Upper lobe of left lung (tissue), 4 donors: ENCODE data around the gene CABLES2.

Experiments
- POLR2A ChIP-seq, 4 donors: fragments of 450-650 bp; IDR thresholded peaks; one replicate each; pipeline ENCODE4 v1.5.1; 2016 to 2017; ENCODE audit warnings: antibody characterized with exemption in 4 of 4, mild to moderate bottlenecking in 2 of 4
- POLR2AphosphoS5 ChIP-seq, 2 donors: sonication (generic); formaldehyde crosslinking; IDR thresholded peaks; one replicate each; pipeline ENCODE4 v1.5.1; 2017; ENCODE audit warnings: antibody characterized with exemption in 2 of 2
- TF ChIP-seq, protein P1 (sequence below), 6 experiments: fragments of 450-650 bp in 4 of 6; fragments of 200-600 bp in 2 of 6; sonication (generic) in 2 of 6; IDR thresholded peaks; one replicate each; pipeline ENCODE4 v1.5.1; 2016 to 2019; ENCODE audit warnings: antibody characterized with exemption in 6 of 6

DNA sequence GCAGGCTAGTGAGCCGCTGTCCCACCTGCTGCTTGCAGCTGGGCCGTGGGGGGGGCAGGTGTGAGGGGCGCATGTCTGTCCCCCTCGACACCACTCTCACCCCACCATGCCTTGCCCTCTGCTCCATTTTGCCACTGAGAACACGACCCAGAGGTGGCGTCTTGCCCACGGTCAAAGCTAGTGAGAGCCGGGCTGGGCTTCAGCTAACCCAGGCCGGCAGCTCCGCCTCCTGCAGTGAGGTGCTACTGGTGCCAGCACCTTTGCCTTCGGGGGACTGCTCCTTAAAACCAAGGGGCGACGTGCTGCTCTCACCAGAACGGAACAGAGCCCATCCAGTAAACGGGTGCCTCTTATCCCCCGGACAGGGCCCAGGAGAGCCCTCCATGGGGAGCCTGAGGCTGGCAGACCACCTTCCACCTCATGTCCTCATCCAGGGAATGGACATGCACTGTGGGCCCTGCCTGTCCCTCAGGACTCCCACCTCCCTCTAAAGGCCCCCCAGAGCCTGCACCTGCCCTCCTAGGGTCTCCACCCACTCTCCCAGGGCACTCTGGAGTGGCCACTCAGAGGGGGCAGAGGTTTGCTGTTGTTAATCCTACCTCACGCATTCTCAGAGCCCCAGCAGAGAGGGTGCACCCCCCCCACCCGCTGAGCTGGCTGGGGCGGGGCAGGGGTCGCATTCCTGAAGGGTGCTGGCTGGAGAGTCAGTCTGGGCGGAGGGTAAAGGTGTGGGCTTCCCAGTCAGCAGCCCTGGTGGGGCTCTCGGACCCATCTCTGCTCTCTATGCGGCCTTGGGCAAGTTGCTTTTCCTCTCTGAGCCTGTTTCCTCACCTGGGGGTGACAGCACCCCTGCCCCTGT, 17.4 kb upstream of the CABLES2 start:
- TF ChIP-seq, protein P1, sequence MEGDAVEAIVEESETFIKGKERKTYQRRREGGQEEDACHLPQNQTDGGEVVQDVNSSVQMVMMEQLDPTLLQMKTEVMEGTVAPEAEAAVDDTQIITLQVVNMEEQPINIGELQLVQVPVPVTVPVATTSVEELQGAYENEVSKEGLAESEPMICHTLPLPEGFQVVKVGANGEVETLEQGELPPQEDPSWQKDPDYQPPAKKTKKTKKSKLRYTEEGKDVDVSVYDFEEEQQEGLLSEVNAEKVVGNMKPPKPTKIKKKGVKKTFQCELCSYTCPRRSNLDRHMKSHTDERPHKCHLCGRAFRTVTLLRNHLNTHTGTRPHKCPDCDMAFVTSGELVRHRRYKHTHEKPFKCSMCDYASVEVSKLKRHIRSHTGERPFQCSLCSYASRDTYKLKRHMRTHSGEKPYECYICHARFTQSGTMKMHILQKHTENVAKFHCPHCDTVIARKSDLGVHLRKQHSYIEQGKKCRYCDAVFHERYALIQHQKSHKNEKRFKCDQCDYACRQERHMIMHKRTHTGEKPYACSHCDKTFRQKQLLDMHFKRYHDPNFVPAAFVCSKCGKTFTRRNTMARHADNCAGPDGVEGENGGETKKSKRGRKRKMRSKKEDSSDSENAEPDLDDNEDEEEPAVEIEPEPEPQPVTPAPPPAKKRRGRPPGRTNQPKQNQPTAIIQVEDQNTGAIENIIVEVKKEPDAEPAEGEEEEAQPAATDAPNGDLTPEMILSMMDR (IDR thresholded peaks at IDR 0.05): no peak
- TF ChIP-seq POLR2AphosphoS5 (IDR thresholded peaks at IDR 0.05) (no peak), POLR2A (IDR thresholded peaks at IDR 0.05) (no peak)
